GM23338 (cell line): Measurements from ENCODE around the gene LPP. TPM values are rescaled to one million over a fixed set of nuclear protein-coding genes. Genes with fewer than 3 reads are reported as not detected.

ENCODE experiments used
- ATAC-seq: fragments of 200-7000 bp; cut with Tn5 transposase; 3 replicates; pipeline ENCODE4 v1.9.1; 2020
- DNase-seq: peaks from one replicate; pipeline ENCODE4 v3.0.0-alpha.2; 2015; ENCODE audit warnings: low spot score
- H2AFZ ChIP-seq: fragments of 200-600 bp; sonication (generic); 2 replicates; pipeline ENCODE4 v1.8.0; 2016; ENCODE audit warnings: antibody characterized with exemption, mild to moderate bottlenecking, moderate library complexity
- H3F3A ChIP-seq: fragments of 200-600 bp; sonication (generic); replicated peaks from 2 replicates; pipeline ENCODE4 v1.8.0; 2017; ENCODE audit warnings: antibody characterized with exemption, mixed run types, low read depth
- H3K27ac ChIP-seq: fragments of 200-600 bp; sonication (generic); 2 replicates; pipeline ENCODE4 v1.6.1; 2016; ENCODE audit warnings: low read depth
- H3K27me3 ChIP-seq: fragments of 200-600 bp; sonication (generic); 2 replicates; pipeline ENCODE4 v1.8.0; 2016; ENCODE audit warnings: mild to moderate bottlenecking, mixed run types, moderate library complexity; ENCODE audit not compliant: insufficient read depth
- H3K36me3 ChIP-seq: fragments of 200-600 bp; sonication (generic); 2 replicates; pipeline ENCODE4 v1.8.0; 2016; ENCODE audit warnings: mild to moderate bottlenecking; ENCODE audit not compliant: insufficient read depth
- H3K4me1 ChIP-seq: fragments of 200-600 bp; sonication (generic); 2 replicates; pipeline ENCODE4 v1.8.0; 2016; ENCODE audit warnings: mild to moderate bottlenecking, moderate library complexity; ENCODE audit not compliant: insufficient read depth
- H3K4me2 ChIP-seq: fragments of 200-600 bp; sonication (generic); 2 replicates; pipeline ENCODE4 v1.7.1; 2017; ENCODE audit warnings: mixed run types
- H3K4me3 ChIP-seq: fragments of 200-600 bp; sonication (generic); 2 replicates; pipeline ENCODE4 v1.6.1; 2016; ENCODE audit warnings: mixed run types
- H3K79me2 ChIP-seq: fragments of 200-600 bp; sonication (generic); replicated peaks from 2 replicates; pipeline ENCODE4 v1.8.0; 2017; ENCODE audit warnings: mild to moderate bottlenecking; ENCODE audit not compliant: insufficient read depth
- H3K9me2 ChIP-seq: fragments of 200-600 bp; sonication (generic); 2 replicates; pipeline ENCODE4 v1.8.0; 2017; ENCODE audit not compliant: insufficient read depth
- H4K20me1 ChIP-seq: fragments of 200-600 bp; sonication (generic); replicated peaks from 2 replicates; pipeline ENCODE4 v1.8.0; 2017; ENCODE audit warnings: mild to moderate bottlenecking; ENCODE audit not compliant: insufficient read depth
- H3K27ac Mint-ChIP-seq: 2 replicates; pipeline ENCODE4 v1.8.0; 2020; ENCODE audit warnings: inconsistent platforms, mild to moderate bottlenecking, moderate library complexity, mixed read lengths
- H3K27me3 Mint-ChIP-seq: 3 replicates; pipeline ENCODE4 v1.8.0; 2022; ENCODE audit warnings: low read depth, mild to moderate bottlenecking, moderate library complexity, mixed read lengths, inconsistent platforms; ENCODE audit not compliant: insufficient read depth, poor library complexity
- H3K36me3 Mint-ChIP-seq: 3 replicates; pipeline ENCODE4 v1.8.0; 2021; ENCODE audit warnings: low read depth, mild to moderate bottlenecking, inconsistent platforms, moderate library complexity, mixed read lengths
- H3K4me1 Mint-ChIP-seq: 3 replicates; pipeline ENCODE4 v1.8.0; 2020; ENCODE audit warnings: mild to moderate bottlenecking, inconsistent platforms, mixed read lengths
- H3K4me3 Mint-ChIP-seq: 3 replicates; pipeline ENCODE4 v1.8.0; 2021; ENCODE audit warnings: moderate library complexity, mild to moderate bottlenecking, inconsistent platforms, mixed read lengths
- H3K9me3 Mint-ChIP-seq: 3 replicates; pipeline ENCODE4 v1.8.0; 2020; ENCODE audit warnings: moderate library complexity, mild to moderate bottlenecking, inconsistent platforms, mixed read lengths
- CREB1 ChIP-seq: fragments of 250-450 bp; sonication (Bioruptor Pico); IDR thresholded peaks from 2 replicates; pipeline ENCODE4 v1.5.0; 2020; ENCODE audit warnings: low read depth, mild to moderate bottlenecking, moderate library complexity
- EZH2 ChIP-seq: fragments of 200-600 bp; sonication (generic); IDR thresholded peaks from one replicate; pipeline ENCODE4 v1.8.0; 2017; ENCODE audit warnings: antibody characterized with exemption, mild to moderate bottlenecking, low read depth; ENCODE audit not compliant: unreplicated experiment
- EZH2phosphoT487 ChIP-seq: fragments of 200-600 bp; sonication (generic); IDR thresholded peaks from one replicate; pipeline ENCODE4 v1.8.1; 2018; ENCODE audit warnings: antibody characterized with exemption; ENCODE audit not compliant: unreplicated experiment
- JUNB ChIP-seq: IDR thresholded peaks from one replicate; pipeline ENCODE4 v1.6.1; 2016; ENCODE audit warnings: antibody characterized with exemption; ENCODE audit not compliant: unreplicated experiment
- NANOG ChIP-seq: IDR thresholded peaks from 2 replicates; pipeline ENCODE4 v1.6.1; 2016; ENCODE audit warnings: antibody characterized with exemption, borderline replicate concordance
- POLR2AphosphoS5 ChIP-seq: IDR thresholded peaks from 2 replicates; pipeline ENCODE4 v1.6.1; 2016; ENCODE audit warnings: antibody characterized with exemption, low read depth
- STAT1 ChIP-seq: IDR thresholded peaks from one replicate; pipeline ENCODE4 v1.6.1; 2016; ENCODE audit warnings: antibody characterized with exemption; ENCODE audit not compliant: unreplicated experiment
- ZNF331 ChIP-seq: fragments of 250-450 bp; sonication (Bioruptor Pico); IDR thresholded peaks from 2 replicates; pipeline ENCODE4 v1.5.0; 2020; ENCODE audit warnings: low read depth, mild to moderate bottlenecking, moderate library complexity
- polyA plus RNA-seq: library from polyadenylated mRNA; unstranded; fragments of >200 nt; fragmentation: Nextera tagmentation; extraction: Ambion mirVana; gene quantifications from 2 replicates; pipeline ENCODE4 v1.2.1, GENCODE V29; 2016
- total RNA-seq: library from RNA; depleted of rRNA; stranded (reverse); fragments of >200 nt; shearing (Covaris generic); gene quantifications from 2 replicates; pipeline ENCODE4 v1.2.3, GENCODE V29; 2014
- TF ChIP-seq, protein P1 (sequence below): IDR thresholded peaks from one replicate; pipeline ENCODE4 v1.6.1; 2018; ENCODE audit warnings: antibody characterized with exemption; ENCODE audit not compliant: unreplicated experiment
- TF ChIP-seq, protein P2 (sequence below), 2 experiments: fragments of 200-600 bp in 1 of 2; sonication (generic) in 1 of 2; conservative IDR thresholded peaks; 2 replicates each; pipeline versions ENCODE4 v1.5.1 to v1.6.1; 2016 to 2017; ENCODE audit warnings: antibody characterized with exemption in 2 of 2, low read depth in 2 of 2, mild to moderate bottlenecking in 2 of 2, moderate library complexity in 1 of 2
- TF ChIP-seq, protein P3 (sequence below): IDR thresholded peaks from 2 replicates; pipeline ENCODE4 v1.6.1; 2016; ENCODE audit warnings: antibody characterized with exemption

The LPP gene
- total and polyA plus RNA-seq, 2 experiments from 2014 or later: 23.0 to 35.2 TPM

DNA sequence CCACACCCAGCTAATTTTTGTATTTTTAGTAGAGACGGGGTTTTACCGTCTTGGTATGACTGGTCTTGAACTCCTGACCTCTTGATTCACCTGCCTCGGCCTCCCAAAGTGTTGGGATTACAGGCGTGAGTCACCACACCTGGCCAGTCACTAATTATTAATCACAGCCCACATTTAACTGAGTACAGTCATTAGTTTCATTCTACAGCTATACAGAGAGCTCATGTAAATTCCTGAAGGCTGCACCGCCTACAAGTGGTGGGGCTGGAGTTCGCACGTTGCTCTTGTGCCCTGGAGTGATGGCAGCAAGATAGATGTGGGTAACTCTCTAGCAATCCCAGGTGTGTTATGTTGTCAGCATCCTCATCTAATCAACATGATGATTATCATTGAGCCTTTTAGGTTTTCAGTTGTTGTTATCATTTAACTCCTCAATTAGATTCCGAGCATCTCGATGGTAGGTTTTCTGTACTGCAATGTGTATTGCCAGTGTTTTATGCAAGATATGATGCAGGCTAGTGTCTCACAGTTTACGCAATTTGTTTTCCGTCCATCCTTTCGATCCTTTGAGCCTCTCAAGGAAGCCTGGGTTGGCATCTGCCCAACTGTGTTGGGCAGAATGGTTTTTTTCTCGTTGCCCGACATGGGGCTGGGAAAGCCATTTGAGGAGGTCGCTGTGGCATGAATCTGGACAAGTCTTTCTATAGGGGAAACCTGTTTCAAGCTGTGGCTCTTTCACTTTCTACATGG is 216.3 kb downstream of the LPP start:
- no peak overlapping the region for H3K4me3 ChIP-seq
- H3K27me3 ChIP-seq: no peaks in the 10 kb centered on the region
- Mint-ChIP-seq H3K9me3 (peaks cover 3% of the 10 kb centered on the region; the same call in 1 of the 3 replicates), H3K27me3 (peaks cover 7% of the 10 kb centered on the region), H3K4me1 (peaks cover 1% of the 10 kb centered on the region; the same call in 1 of the 3 replicates), H3K36me3 (peaks cover 5% of the 10 kb centered on the region; the same call in 1 of the 3 replicates), H3K27ac (no peak overlapping the region), H3K4me3 (no peak overlapping the region)
- H3F3A ChIP-seq: no peaks in the 10 kb centered on the region
- no peaks in the 10 kb centered on the region for H3K9me2 ChIP-seq
- H3K79me2 ChIP-seq: peaks cover 9% of the 10 kb centered on the region; the same call in 1 of the 2 replicates
- ATAC-seq (no peak), DNase-seq (peak; percentile 11)
- H3K4me2 ChIP-seq: no peak overlapping the region
- H4K20me1 ChIP-seq: no peaks in the 10 kb centered on the region
- no peak overlapping the region for H2AFZ ChIP-seq
- no peak overlapping the region for H3K27ac ChIP-seq
- TF ChIP-seq, protein P1, sequence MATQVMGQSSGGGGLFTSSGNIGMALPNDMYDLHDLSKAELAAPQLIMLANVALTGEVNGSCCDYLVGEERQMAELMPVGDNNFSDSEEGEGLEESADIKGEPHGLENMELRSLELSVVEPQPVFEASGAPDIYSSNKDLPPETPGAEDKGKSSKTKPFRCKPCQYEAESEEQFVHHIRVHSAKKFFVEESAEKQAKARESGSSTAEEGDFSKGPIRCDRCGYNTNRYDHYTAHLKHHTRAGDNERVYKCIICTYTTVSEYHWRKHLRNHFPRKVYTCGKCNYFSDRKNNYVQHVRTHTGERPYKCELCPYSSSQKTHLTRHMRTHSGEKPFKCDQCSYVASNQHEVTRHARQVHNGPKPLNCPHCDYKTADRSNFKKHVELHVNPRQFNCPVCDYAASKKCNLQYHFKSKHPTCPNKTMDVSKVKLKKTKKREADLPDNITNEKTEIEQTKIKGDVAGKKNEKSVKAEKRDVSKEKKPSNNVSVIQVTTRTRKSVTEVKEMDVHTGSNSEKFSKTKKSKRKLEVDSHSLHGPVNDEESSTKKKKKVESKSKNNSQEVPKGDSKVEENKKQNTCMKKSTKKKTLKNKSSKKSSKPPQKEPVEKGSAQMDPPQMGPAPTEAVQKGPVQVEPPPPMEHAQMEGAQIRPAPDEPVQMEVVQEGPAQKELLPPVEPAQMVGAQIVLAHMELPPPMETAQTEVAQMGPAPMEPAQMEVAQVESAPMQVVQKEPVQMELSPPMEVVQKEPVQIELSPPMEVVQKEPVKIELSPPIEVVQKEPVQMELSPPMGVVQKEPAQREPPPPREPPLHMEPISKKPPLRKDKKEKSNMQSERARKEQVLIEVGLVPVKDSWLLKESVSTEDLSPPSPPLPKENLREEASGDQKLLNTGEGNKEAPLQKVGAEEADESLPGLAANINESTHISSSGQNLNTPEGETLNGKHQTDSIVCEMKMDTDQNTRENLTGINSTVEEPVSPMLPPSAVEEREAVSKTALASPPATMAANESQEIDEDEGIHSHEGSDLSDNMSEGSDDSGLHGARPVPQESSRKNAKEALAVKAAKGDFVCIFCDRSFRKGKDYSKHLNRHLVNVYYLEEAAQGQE: no peak
- TF ChIP-seq, protein P2, sequence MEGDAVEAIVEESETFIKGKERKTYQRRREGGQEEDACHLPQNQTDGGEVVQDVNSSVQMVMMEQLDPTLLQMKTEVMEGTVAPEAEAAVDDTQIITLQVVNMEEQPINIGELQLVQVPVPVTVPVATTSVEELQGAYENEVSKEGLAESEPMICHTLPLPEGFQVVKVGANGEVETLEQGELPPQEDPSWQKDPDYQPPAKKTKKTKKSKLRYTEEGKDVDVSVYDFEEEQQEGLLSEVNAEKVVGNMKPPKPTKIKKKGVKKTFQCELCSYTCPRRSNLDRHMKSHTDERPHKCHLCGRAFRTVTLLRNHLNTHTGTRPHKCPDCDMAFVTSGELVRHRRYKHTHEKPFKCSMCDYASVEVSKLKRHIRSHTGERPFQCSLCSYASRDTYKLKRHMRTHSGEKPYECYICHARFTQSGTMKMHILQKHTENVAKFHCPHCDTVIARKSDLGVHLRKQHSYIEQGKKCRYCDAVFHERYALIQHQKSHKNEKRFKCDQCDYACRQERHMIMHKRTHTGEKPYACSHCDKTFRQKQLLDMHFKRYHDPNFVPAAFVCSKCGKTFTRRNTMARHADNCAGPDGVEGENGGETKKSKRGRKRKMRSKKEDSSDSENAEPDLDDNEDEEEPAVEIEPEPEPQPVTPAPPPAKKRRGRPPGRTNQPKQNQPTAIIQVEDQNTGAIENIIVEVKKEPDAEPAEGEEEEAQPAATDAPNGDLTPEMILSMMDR (conservative IDR thresholded peaks at IDR 0.05; ENCODE audit: low read depth in 2 of 2): peak in 1 of 2 experiments; percentile 36; a peak in 2 of 4 replicates
- TF ChIP-seq EZH2phosphoT487 (no peak), STAT1 (no peak), JUNB (no peak), POLR2AphosphoS5 (no peak), ZNF331 (CRISPR knock-in tag) (no peak), EZH2 (no peak)
- no peaks in the 10 kb centered on the region for H3K36me3 ChIP-seq
- H3K4me1 ChIP-seq: no peaks in the 10 kb centered on the region

DNA sequence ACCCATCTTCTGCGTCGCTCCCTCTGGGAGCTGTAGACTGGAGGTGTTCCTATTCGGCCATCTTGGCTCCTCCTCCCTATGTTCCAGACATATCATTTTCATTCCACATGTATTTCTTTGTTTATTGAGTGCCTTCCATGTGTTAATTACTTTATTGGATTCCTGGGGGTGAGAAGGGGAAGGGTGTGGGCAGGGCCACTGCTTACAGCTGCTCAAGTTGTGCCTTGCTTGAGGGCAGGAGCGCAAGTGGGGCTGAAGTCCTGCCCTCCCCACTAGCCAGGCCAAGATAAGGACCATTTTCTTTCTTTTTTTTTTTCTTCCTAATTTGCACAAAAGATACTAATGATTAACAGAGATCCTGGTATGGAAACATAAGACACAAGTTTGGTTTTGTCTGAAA is 224.8 kb downstream of the LPP start:
- Mint-ChIP-seq H3K4me3 (no peak overlapping the region), H3K27ac (no peak overlapping the region), H3K9me3 (peaks cover 42% of the 10 kb centered on the region), H3K36me3 (peaks cover 30% of the 10 kb centered on the region), H3K27me3 (no peaks in the 10 kb centered on the region), H3K4me1 (no peaks in the 10 kb centered on the region)
- Histone ChIP-seq H4K20me1 (no peaks in the 10 kb centered on the region), H3K27ac (no peak overlapping the region), H3K27me3 (no peaks in the 10 kb centered on the region), H3K9me2 (no peaks in the 10 kb centered on the region), H2AFZ (no peak overlapping the region), H3K4me2 (no peak overlapping the region), H3K4me3 (no peak overlapping the region), H3K36me3 (peaks cover 7% of the 10 kb centered on the region; the same call in 1 of the 2 replicates), H3K4me1 (no peaks in the 10 kb centered on the region), H3K79me2 (peaks cover 12% of the 10 kb centered on the region; the same call in 1 of the 2 replicates), H3F3A (no peaks in the 10 kb centered on the region)
- ATAC-seq (no peak), DNase-seq (no peak)
- TF ChIP-seq ZNF331 (CRISPR knock-in tag) (no peak), CREB1 (CRISPR knock-in tag) (no peak), NANOG (no peak), EZH2 (no peak), POLR2AphosphoS5 (no peak)
- TF ChIP-seq, protein P2 (conservative IDR thresholded peaks at IDR 0.05; ENCODE audit: low read depth in 2 of 2): no peak
- TF ChIP-seq, protein P3, sequence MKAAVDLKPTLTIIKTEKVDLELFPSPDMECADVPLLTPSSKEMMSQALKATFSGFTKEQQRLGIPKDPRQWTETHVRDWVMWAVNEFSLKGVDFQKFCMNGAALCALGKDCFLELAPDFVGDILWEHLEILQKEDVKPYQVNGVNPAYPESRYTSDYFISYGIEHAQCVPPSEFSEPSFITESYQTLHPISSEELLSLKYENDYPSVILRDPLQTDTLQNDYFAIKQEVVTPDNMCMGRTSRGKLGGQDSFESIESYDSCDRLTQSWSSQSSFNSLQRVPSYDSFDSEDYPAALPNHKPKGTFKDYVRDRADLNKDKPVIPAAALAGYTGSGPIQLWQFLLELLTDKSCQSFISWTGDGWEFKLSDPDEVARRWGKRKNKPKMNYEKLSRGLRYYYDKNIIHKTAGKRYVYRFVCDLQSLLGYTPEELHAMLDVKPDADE: no peak
